Common myeloid progenitor, CD34-positive (primary cell): Measurements from ENCODE around the gene SERGEF.

Experiments
- CTCF ChIA-PET: fragments of 350-600 bp; sonication (Branson Sonifier 250); formaldehyde crosslinking; loops from one replicate; lab custom pipeline; 2021; ENCODE audit warnings: antibody characterized with exemption; lab: Charles Lee
- POLR2A ChIA-PET: fragments of 350-600 bp; sonication (Branson Sonifier 250); formaldehyde crosslinking; loops from one replicate; lab custom pipeline; 2021; ENCODE audit warnings: antibody characterized with exemption; lab: Charles Lee
- DNase-seq, 3 donors: peaks; one replicate each; pipeline versions ENCODE4 v3.0.0 to v3.0.0-alpha.2; 2013
- H3K27ac ChIP-seq, 2 experiments: 1 replicate in 1 of 2; 2 replicates in 1 of 2; pipeline ENCODE4 v1.7.0; 2013; ENCODE audit warnings: inconsistent platforms in 2 of 2, low read length in 2 of 2, mild to moderate bottlenecking in 2 of 2, low read depth in 1 of 2, moderate library complexity in 1 of 2; ENCODE audit not compliant: severe bottlenecking in 2 of 2, insufficient read depth in 1 of 2, poor library complexity in 1 of 2
- H3K27me3 ChIP-seq, 5 experiments: replicated peaks in 2 of 5; 1 replicate in 3 of 5; 2 replicates in 2 of 5; pipeline versions ENCODE4 v1.6.1 to v1.7.0; 2013; ENCODE audit warnings: low read length in 4 of 5, mild to moderate bottlenecking in 2 of 5, moderate library complexity in 2 of 5, inconsistent platforms in 1 of 5; ENCODE audit not compliant: insufficient read depth in 5 of 5, control insufficient read depth in 4 of 5
- H3K36me3 ChIP-seq, 4 experiments: 1 replicate in 2 of 4; 2 replicates in 2 of 4; pipeline versions ENCODE4 v1.6.1 to v1.7.0; 2013; ENCODE audit warnings: low read length in 3 of 4, control low read depth in 1 of 4, mild to moderate bottlenecking in 1 of 4; ENCODE audit not compliant: control insufficient read depth in 4 of 4, insufficient read depth in 4 of 4
- H3K4me1 ChIP-seq, 4 experiments: 1 replicate in 3 of 4; 2 replicates in 1 of 4; pipeline versions ENCODE4 v1.6.1 to v1.7.1; 2013; ENCODE audit warnings: low read length in 3 of 4, mild to moderate bottlenecking in 3 of 4, control low read depth in 1 of 4, inconsistent platforms in 1 of 4, moderate library complexity in 1 of 4; ENCODE audit not compliant: control insufficient read depth in 4 of 4, insufficient read depth in 4 of 4; ENCODE audit errors: control extremely low read depth in 1 of 4
- H3K4me3 ChIP-seq, 7 experiments: 1 replicate in 4 of 7; 2 replicates in 3 of 7; pipeline versions ENCODE4 v1.5.1 to v1.7.0; 2013; ENCODE audit warnings: mild to moderate bottlenecking in 7 of 7, low read length in 6 of 7, moderate library complexity in 6 of 7, inconsistent platforms in 2 of 7, low read depth in 2 of 7, control low read depth in 1 of 7; ENCODE audit not compliant: insufficient read depth in 4 of 7, control insufficient read depth in 1 of 7; ENCODE audit errors: extremely low read depth in 1 of 7
- H3K9me3 ChIP-seq, 5 experiments: 1 replicate in 4 of 5; 2 replicates in 1 of 5; pipeline versions ENCODE4 v1.6.1 to v1.7.1; 2013; ENCODE audit warnings: low read length in 4 of 5, mild to moderate bottlenecking in 2 of 5, inconsistent platforms in 1 of 5, low read depth in 1 of 5, moderate library complexity in 1 of 5; ENCODE audit not compliant: control insufficient read depth in 4 of 5, insufficient read depth in 2 of 5; ENCODE audit errors: control extremely low read depth in 1 of 5
- WGBS: methylation state at CpG from one replicate; pipeline ENCODE4 v1.1.5; 2013; ENCODE audit not compliant: insufficient coverage; 5-methylcytosine and 5-hydroxymethylcytosine counted together

The SERGEF gene

GRCh38 chr11:17846852-17847453, 165.9 kb downstream of the SERGEF start:
- no peak for DNase-seq
- WGBS = 99% methylated on average over 6 of the region's 7 CpGs
- ChIA-PET CTCF (no interaction called here), POLR2A (no interaction called here)
- no peak overlapping the region for H3K27ac ChIP-seq
- no peaks in the 10 kb centered on the region for H3K27me3 ChIP-seq
- no peak overlapping the region for H3K4me3 ChIP-seq
- H3K4me1 ChIP-seq = no peaks in the 10 kb centered on the region
- peaks cover 0 to 11% (median 1%) of the 10 kb centered on the region in 4 experiments for H3K36me3 ChIP-seq
- no peaks in the 10 kb centered on the region for H3K9me3 ChIP-seq

- peaks cover 0 to 11% (median 1%) of the 10 kb centered on the region in 4 experiments for H3K36me3 ChIP-seq
- ChIA-PET POLR2A (no interaction called here), CTCF (no interaction called here)
- H3K4me1 ChIP-seq = no peaks in the 10 kb centered on the region
- no peak for DNase-seq
- H3K4me3 ChIP-seq = no peak overlapping the region
- H3K27me3 ChIP-seq = no peaks in the 10 kb centered on the region
- no peaks in the 10 kb centered on the region for H3K9me3 ChIP-seq
- H3K27ac ChIP-seq = no peak overlapping the region
These were observed 167.4 kb downstream of the SERGEF start for GRCh38 chr11:17845431-17845881.

- no CpG with 5 or more reads among the region's 4 CpGs for WGBS
- peaks cover 0 to 4% (median 0%) of the 10 kb centered on the region in 4 experiments for H3K36me3 ChIP-seq
- peak in 2 of 3 donors; percentile 17 to 28 for DNase-seq
- H3K4me3 ChIP-seq = no peak overlapping the region
- CTCF ChIA-PET = interaction anchor here (1.0 kb wide), 1 partner anchor 137 kb away, joined by 3 read pairs; no protein-coding TSS in a partner anchor
- no peaks in the 10 kb centered on the region for H3K4me1 ChIP-seq
- H3K27ac ChIP-seq = no peak overlapping the region
- no peaks in the 10 kb centered on the region for H3K27me3 ChIP-seq
- no peaks in the 10 kb centered on the region for H3K9me3 ChIP-seq
- POLR2A ChIA-PET = no interaction called here
These were observed 172.7 kb downstream of the SERGEF start for GRCh38 chr11:17840101-17840548.

GRCh38 chr11:17839450-17839849, 173.4 kb downstream of the SERGEF start:
- CTCF ChIA-PET = interaction anchor here (1.0 kb wide), 1 partner anchor 138 kb away, joined by 3 read pairs; no protein-coding TSS in a partner anchor
- no peak overlapping the region for H3K27ac ChIP-seq
- DNase-seq = no peak
- WGBS = 98% methylated on average over 5 of the region's 5 CpGs
- POLR2A ChIA-PET = no interaction called here
- no peaks in the 10 kb centered on the region for H3K27me3 ChIP-seq
- H3K4me3 ChIP-seq = no peak overlapping the region
- peaks cover 0 to 3% (median 0%) of the 10 kb centered on the region in 4 experiments for H3K36me3 ChIP-seq
- H3K9me3 ChIP-seq = no peaks in the 10 kb centered on the region
- H3K4me1 ChIP-seq = no peaks in the 10 kb centered on the region

- Histone ChIP-seq H3K4me1 (no peaks in the 10 kb centered on the region), H3K27ac (no peak overlapping the region), H3K36me3 (peaks cover 0 to 2% (median 0%) of the 10 kb centered on the region in 4 experiments), H3K27me3 (no peaks in the 10 kb centered on the region), H3K4me3 (no peak overlapping the region), H3K9me3 (no peaks in the 10 kb centered on the region)
- DNase-seq = no peak
- ChIA-PET CTCF (no interaction called here), POLR2A (no interaction called here)
- WGBS = 100% methylated on average over 2 of the region's 3 CpGs
These were observed 174.7 kb downstream of the SERGEF start for GRCh38 chr11:17838102-17838501.

- H3K27ac ChIP-seq = no peak overlapping the region
- DNase-seq = no peak
- ChIA-PET POLR2A (no interaction called here), CTCF (no interaction called here)
- H3K27me3 ChIP-seq = no peaks in the 10 kb centered on the region
- no peak overlapping the region for H3K4me3 ChIP-seq
- 93% methylated on average over 3 of the region's 3 CpGs for WGBS
- H3K36me3 ChIP-seq = no peaks in the 10 kb centered on the region
- no peaks in the 10 kb centered on the region for H3K4me1 ChIP-seq
- no peaks in the 10 kb centered on the region for H3K9me3 ChIP-seq
These were observed 181.0 kb downstream of the SERGEF start for GRCh38 chr11:17831883-17832282.

- CTCF ChIA-PET = no interaction called here
- no peaks in the 10 kb centered on the region for H3K4me1 ChIP-seq
- 100% methylated on average over 1 of the region's 1 CpG for WGBS
These were observed 181.6 kb downstream of the SERGEF start for GRCh38 chr11:17831228-17831627.

More at GRCh38 chr11:17831228-17831627, 181.6 kb downstream of the SERGEF start:
- Histone ChIP-seq H3K27me3 (no peaks in the 10 kb centered on the region), H3K27ac (no peak overlapping the region), H3K4me3 (no peak overlapping the region), H3K9me3 (no peaks in the 10 kb centered on the region), H3K36me3 (no peaks in the 10 kb centered on the region)
- POLR2A ChIA-PET = no interaction called here
- no peak for DNase-seq
